Uterus (tissue), 4 donors: ENCODE data around the gene SNAPC2. TPM values are rescaled to one million over a fixed set of nuclear protein-coding genes. Genes with fewer than 3 reads are reported as not detected.
A peak's percentile ranks its signal among the peaks of the same experiment; 100 is the strongest.

ENCODE experiments used
- DNase-seq, 2 donors: peaks; one replicate each; pipeline ENCODE4 v3.0.0-alpha.2; 2019 to 2020
- H3K27ac ChIP-seq, 2 donors: fragments of 200-600 bp; sonication (generic); 1 replicate in 1 of 2; 2 replicates in 1 of 2; pipeline ENCODE4 v1.5.1; 2016 to 2018
- H3K27me3 ChIP-seq, 2 donors: fragments of 200-600 bp; sonication (generic); one replicate each; pipeline ENCODE4 v1.5.1; 2018 to 2019; ENCODE audit warnings: control low read depth in 1 of 2
- H3K36me3 ChIP-seq, 2 donors: fragments of 200-600 bp; sonication (generic); one replicate each; pipeline ENCODE4 v1.5.1; 2019; ENCODE audit warnings: control low read depth in 1 of 2
- H3K4me1 ChIP-seq, 2 donors: fragments of 200-600 bp; sonication (generic); one replicate each; pipeline ENCODE4 v1.5.1; 2018 to 2019; ENCODE audit warnings: control low read depth in 1 of 2
- H3K4me3 ChIP-seq, 2 donors: fragments of 200-600 bp; sonication (generic); 1 replicate in 1 of 2; 2 replicates in 1 of 2; pipeline ENCODE4 v1.5.1; 2018 to 2019; ENCODE audit warnings: mild to moderate bottlenecking in 1 of 2
- H3K9me3 ChIP-seq, 2 donors: fragments of 200-600 bp; sonication (generic); one replicate each; pipeline ENCODE4 v1.5.1; 2019; ENCODE audit warnings: control low read depth in 1 of 2
- POLR2A ChIP-seq, 2 donors: fragments of 450-650 bp; IDR thresholded peaks; one replicate each; pipeline ENCODE4 v1.6.1; 2016; ENCODE audit warnings: antibody characterized with exemption in 2 of 2, mild to moderate bottlenecking in 1 of 2, moderate library complexity in 1 of 2
- intact Hi-C: fragments of 100-400 bp; cut with DNase I; formaldehyde crosslinking; loops from one replicate; pipeline ENCODE4 v1.15.1; 2023; ENCODE audit warnings: low total_unique reads
- total RNA-seq, 4 donors: library from RNA; depleted of rRNA in 3 of 4; stranded (reverse); fragments of >200 nt in 3 of 4; gene quantifications; one replicate each; pipeline versions ENCODE4 v1.1.0 to v1.2.4, GENCODE V29; 2014 to 2023
- TF ChIP-seq, protein P1 (sequence below), 4 experiments: fragments of 200-600 bp in 2 of 4; fragments of 450-650 bp in 2 of 4; sonication (generic) in 2 of 4; IDR thresholded peaks; one replicate each; pipeline ENCODE4 v1.5.1; 2016 to 2019; ENCODE audit warnings: antibody characterized with exemption in 4 of 4, mild to moderate bottlenecking in 2 of 4, moderate library complexity in 1 of 4
- donor health status: DM: yes; HTN: yes; CAD: no.

Gene SNAPC2, protein sequence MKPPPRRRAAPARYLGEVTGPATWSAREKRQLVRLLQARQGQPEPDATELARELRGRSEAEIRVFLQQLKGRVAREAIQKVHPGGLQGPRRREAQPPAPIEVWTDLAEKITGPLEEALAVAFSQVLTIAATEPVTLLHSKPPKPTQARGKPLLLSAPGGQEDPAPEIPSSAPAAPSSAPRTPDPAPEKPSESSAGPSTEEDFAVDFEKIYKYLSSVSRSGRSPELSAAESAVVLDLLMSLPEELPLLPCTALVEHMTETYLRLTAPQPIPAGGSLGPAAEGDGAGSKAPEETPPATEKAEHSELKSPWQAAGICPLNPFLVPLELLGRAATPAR
- 10 to 100 TPM; 11.8 to 66.8 (median 19.0) TPM for total RNA-seq

DNA sequence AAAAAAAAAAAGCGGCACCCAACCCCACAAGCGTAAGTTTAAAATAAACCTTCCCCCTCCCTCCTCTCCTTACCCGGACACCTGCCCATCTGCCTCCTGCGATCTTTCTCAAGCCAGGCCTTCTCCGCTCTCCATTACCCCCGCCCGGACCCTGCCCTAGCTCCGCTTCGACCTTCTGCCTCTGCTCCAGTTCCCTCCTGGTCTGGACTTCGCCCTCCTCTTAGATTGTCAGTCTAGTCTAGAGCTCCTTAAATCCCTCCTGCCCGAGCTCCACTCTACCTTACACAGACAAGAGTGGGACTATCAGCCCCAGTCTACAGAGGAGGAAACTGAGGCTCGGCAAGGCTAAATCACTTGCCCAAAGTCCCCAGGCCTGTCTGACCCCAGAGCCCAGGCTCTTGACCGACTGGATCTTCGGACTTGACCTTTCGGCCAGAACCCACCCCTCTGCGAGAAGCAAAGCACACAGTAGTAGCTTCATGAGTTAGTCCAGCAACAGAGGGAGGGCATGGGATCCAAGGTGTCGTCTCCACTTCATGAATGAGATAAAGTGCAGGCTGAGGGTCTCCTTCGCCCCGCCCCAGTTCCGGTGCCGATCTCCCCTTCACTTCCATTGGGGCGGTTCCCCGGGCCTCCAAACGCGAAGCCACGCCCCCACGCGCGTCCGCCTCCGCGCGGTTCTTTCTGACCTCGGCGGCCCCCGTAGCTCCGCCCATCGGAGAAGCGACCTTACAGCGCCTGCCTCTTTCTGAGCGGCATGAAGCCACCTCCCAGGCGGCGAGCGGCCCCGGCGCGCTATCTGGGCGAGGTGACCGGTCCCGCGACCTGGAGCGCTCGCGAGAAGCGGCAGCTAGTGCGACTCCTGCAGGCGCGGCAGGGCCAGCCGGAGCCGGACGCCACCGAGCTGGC, at the start of gene SNAPC2:
TSS of gene SNAPC2 (plus strand) at position 729 of the 909 bp plus-strand sequence. CDS start at position 758, 29 bp downstream.
- peak within 1 kb of the TSS; percentile 66 to 70 for H3K4me3 ChIP-seq
- intact Hi-C loops = no loop called here
- peaks cover 6 to 7% of the 10 kb centered on the region in 2 donors for H3K27me3 ChIP-seq
- peak within 1 kb of the TSS; percentile 92 to 99 for H3K27ac ChIP-seq
- peak; percentile 96 to 98 for DNase-seq
- no peaks in the 10 kb centered on the region for H3K9me3 ChIP-seq
- TF ChIP-seq POLR2A (IDR thresholded peaks at IDR 0.05) = peak in 1 of 2 donors; percentile 73
- TF ChIP-seq, protein P1, sequence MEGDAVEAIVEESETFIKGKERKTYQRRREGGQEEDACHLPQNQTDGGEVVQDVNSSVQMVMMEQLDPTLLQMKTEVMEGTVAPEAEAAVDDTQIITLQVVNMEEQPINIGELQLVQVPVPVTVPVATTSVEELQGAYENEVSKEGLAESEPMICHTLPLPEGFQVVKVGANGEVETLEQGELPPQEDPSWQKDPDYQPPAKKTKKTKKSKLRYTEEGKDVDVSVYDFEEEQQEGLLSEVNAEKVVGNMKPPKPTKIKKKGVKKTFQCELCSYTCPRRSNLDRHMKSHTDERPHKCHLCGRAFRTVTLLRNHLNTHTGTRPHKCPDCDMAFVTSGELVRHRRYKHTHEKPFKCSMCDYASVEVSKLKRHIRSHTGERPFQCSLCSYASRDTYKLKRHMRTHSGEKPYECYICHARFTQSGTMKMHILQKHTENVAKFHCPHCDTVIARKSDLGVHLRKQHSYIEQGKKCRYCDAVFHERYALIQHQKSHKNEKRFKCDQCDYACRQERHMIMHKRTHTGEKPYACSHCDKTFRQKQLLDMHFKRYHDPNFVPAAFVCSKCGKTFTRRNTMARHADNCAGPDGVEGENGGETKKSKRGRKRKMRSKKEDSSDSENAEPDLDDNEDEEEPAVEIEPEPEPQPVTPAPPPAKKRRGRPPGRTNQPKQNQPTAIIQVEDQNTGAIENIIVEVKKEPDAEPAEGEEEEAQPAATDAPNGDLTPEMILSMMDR (IDR thresholded peaks at IDR 0.05) = peak in 2 of 4 experiments; percentile 8 to 30
- no peaks in the 10 kb centered on the region for H3K36me3 ChIP-seq
- H3K4me1 ChIP-seq = peaks cover 19 to 43% of the 10 kb centered on the region in 2 donors

DNA sequence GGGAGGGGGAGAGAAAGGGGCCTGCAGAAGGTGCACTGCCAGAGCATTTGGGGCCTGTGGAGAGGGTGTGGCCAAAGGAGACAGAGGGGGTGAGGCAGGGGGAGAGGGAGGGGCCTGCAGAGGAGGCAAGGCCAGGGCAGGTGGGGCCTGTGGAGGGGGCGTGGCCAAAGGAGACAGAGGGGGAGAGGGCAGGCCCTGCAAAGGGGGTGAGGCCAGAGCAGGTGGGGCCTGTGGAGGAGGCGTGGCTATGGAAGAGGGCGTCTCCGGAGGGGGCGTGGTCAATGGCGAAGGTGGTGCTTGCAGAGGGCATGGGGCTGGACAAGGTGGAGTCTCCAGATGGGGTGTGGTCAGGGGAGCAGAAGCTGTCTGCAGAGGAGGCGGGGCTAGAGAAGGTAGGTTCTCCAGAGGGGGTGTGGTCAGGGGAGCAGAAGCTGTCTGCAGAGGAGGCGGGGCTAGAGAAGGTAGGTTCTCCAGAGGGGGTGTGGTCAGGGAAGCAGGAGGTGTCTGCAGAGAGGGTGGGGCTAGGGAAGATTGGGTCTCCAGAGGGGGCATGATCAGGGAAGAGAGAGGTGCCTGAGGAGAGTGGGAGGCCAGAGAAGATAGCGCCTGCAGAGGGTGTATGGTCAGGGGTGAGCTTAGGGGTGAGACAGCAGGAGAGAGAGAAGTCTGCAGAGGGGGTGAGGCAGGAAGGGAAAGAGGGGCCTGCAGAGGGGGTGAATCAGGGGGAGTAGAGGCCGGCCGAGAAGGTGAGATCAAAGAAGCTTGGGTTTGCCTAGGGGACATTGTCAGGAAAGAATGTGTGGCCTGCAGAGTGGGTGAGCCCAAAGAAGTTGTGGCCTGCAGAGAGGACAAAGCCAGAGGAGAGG, 49.3 kb upstream of the SNAPC2 start:
- H3K36me3 ChIP-seq = no peaks in the 10 kb centered on the region
- H3K9me3 ChIP-seq = no peaks in the 10 kb centered on the region
- H3K4me1 ChIP-seq = peaks cover 0 to 27% of the 10 kb centered on the region in 2 donors
- intact Hi-C loops = no loop called here
- DNase-seq = peak; percentile 49 to 52
- peaks cover 9 to 19% of the 10 kb centered on the region in 2 donors for H3K27me3 ChIP-seq
- H3K4me3 ChIP-seq = no peak overlapping the region
- H3K27ac ChIP-seq = no peak overlapping the region
- no peak for TF ChIP-seq POLR2A (IDR thresholded peaks at IDR 0.05)
- TF ChIP-seq, protein P1 (IDR thresholded peaks at IDR 0.05) = no peak

DNA sequence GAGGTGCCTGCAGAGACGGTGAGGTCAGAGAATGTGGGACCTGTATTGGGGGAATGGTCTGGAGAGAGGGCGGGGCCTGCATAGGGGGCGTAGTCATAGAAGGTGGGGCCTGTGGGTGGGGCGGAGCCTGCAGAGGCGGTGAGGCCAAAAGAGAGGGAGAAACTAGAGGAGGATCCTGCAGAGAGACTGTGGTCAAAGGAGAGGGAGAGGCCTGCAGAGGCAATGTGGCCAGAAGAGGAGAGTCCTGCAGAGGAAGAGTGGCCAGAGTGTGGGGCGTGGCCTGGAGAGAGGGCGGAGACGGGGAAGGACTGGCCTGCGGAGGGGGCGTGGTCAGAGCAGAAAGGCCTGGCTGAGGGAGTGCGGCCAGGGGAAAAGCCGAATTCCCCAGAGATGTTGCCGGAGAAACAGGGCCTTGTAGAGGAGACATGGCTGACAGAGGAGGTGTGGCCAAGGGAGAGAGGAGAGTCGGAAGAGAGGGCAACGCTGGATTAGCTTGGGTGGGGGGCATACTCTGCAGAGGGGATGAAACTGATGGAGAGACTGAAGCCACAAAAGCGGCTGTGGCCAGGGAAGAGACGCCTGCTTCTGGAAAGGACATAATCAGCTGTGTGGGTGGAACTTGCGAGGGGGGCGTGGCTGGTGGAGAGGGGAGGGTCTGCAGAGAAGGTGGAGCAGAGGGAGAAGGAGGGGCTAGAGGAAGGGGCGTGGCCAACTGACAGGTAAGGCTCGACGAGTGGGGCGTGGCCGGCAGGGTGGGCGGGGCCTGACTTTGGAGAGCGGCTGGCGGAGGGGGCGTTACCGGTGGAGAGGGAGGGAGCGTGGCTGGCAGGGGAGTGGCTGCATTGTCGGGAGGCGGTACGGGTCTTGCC, 48.5 kb upstream of the SNAPC2 start:
- peaks cover 9 to 19% of the 10 kb centered on the region in 2 donors for H3K27me3 ChIP-seq
- H3K27ac ChIP-seq = no peak overlapping the region
- H3K9me3 ChIP-seq = no peaks in the 10 kb centered on the region
- H3K4me1 ChIP-seq = peaks cover 0 to 27% of the 10 kb centered on the region in 2 donors
- intact Hi-C loops = no loop called here
- peak in 1 of 2 donors; percentile 14 for TF ChIP-seq POLR2A (IDR thresholded peaks at IDR 0.05)
- TF ChIP-seq, protein P1 (IDR thresholded peaks at IDR 0.05) = no peak
- H3K36me3 ChIP-seq = no peaks in the 10 kb centered on the region
- peak; percentile 78 to 82 for DNase-seq
- no peak overlapping the region for H3K4me3 ChIP-seq
